ENCODE results near the gene PRSS16.
"Not testable (repeated sequence)": the region's sequence is repeated elsewhere in the genome, so short reads cannot be mapped to it uniquely, and the experiment has no call there.

PRSS16 gene

GRCh38 chr6:27248783-27249182 is 1.3 kb downstream of the PRSS16 start:
- no peak for DNase-seq

GRCh38 chr6:27250277-27251111 is 3.0 kb downstream of the PRSS16 start:
- DNase-seq: no peak

- DNase-seq: no peak
These were observed 3.7 kb downstream of the PRSS16 start for GRCh38 chr6:27251112-27251605.

GRCh38 chr6:27251606-27252251 is 4.2 kb downstream of the PRSS16 start:
- DNase-seq: no peak

GRCh38 chr6:27254566-27254965 is 7.1 kb downstream of the PRSS16 start:
- DNase-seq: no peak

- DNase-seq: no peak
These were observed 8.4 kb downstream of the PRSS16 start for GRCh38 chr6:27255866-27256265.

- no peak for DNase-seq
These were observed 12.9 kb downstream of the PRSS16 start for GRCh38 chr6:27260369-27260768.

GRCh38 chr6:27260836-27261375 is 13.4 kb downstream of the PRSS16 start:
- no peak for DNase-seq

GRCh38 chr6:27263886-27264285 is 16.4 kb downstream of the PRSS16 start:
- no peak for DNase-seq

- not testable (repeated sequence) for DNase-seq
These were observed 19.5 kb downstream of the PRSS16 start for GRCh38 chr6:27267003-27267402.

- no peak for DNase-seq
These were observed 20.4 kb downstream of the PRSS16 start for GRCh38 chr6:27267857-27268434.

- no peak for DNase-seq
These were observed 21.3 kb downstream of the PRSS16 start for GRCh38 chr6:27268803-27269202.

- no peak for DNase-seq
These were observed 26.3 kb downstream of the PRSS16 start for GRCh38 chr6:27273783-27274182.

- no peak for DNase-seq
These were observed 27.8 kb downstream of the PRSS16 start for GRCh38 chr6:27275025-27275956.

- no peak for DNase-seq
These were observed 32.1 kb downstream of the PRSS16 start for GRCh38 chr6:27279513-27280063.

- no peak for DNase-seq
These were observed 32.6 kb downstream of the PRSS16 start for GRCh38 chr6:27280064-27280539.

- DNase-seq: no peak
These were observed 33.1 kb downstream of the PRSS16 start for GRCh38 chr6:27280540-27281000.

GRCh38 chr6:27281105-27281539 is 33.6 kb downstream of the PRSS16 start:
- DNase-seq: no peak

GRCh38 chr6:27281569-27281968 is 34.1 kb downstream of the PRSS16 start:
- DNase-seq: no peak

- no peak for DNase-seq
These were observed 35.8 kb downstream of the PRSS16 start for GRCh38 chr6:27283279-27283678.

GRCh38 chr6:27286141-27286540 is 38.6 kb downstream of the PRSS16 start:
- DNase-seq: no peak

- DNase-seq: no peak
These were observed 40.2 kb downstream of the PRSS16 start for GRCh38 chr6:27287751-27288135.
